Measurements from ENCODE around the gene EHD1.

GRCh38 chr11:64803158-64803845 is 75.1 kb downstream of the EHD1 start, which contains the start of gene MAP4K2:
- TF ChIP-seq, protein P1, sequence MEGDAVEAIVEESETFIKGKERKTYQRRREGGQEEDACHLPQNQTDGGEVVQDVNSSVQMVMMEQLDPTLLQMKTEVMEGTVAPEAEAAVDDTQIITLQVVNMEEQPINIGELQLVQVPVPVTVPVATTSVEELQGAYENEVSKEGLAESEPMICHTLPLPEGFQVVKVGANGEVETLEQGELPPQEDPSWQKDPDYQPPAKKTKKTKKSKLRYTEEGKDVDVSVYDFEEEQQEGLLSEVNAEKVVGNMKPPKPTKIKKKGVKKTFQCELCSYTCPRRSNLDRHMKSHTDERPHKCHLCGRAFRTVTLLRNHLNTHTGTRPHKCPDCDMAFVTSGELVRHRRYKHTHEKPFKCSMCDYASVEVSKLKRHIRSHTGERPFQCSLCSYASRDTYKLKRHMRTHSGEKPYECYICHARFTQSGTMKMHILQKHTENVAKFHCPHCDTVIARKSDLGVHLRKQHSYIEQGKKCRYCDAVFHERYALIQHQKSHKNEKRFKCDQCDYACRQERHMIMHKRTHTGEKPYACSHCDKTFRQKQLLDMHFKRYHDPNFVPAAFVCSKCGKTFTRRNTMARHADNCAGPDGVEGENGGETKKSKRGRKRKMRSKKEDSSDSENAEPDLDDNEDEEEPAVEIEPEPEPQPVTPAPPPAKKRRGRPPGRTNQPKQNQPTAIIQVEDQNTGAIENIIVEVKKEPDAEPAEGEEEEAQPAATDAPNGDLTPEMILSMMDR (IDR thresholded peaks at IDR 0.05), result peak; percentile 38
- no peak for TF ChIP-seq EZH2 (IDR thresholded peaks at IDR 0.05)

Measured in neural progenitor cell (in vitro differentiated cells).